Mucosa of rectum (tissue), 2 donors: ENCODE measurements around the gene AFAP1L2.

Experiments
- H3K27ac ChIP-seq, 2 donors: one replicate each; pipeline ENCODE4 v1.7.0; 2013; ENCODE audit warnings: inconsistent platforms in 2 of 2, low read depth in 2 of 2, low read length in 2 of 2
- H3K27me3 ChIP-seq, 2 donors: one replicate each; pipeline ENCODE4 v1.7.0; 2013; ENCODE audit warnings: low read length in 2 of 2; ENCODE audit not compliant: control insufficient read depth in 2 of 2, insufficient read depth in 2 of 2
- H3K36me3 ChIP-seq, 2 donors: one replicate each; pipeline ENCODE4 v1.7.0; 2013; ENCODE audit warnings: low read length in 2 of 2; ENCODE audit not compliant: control insufficient read depth in 2 of 2, insufficient read depth in 2 of 2
- H3K4me1 ChIP-seq, 2 donors: one replicate each; pipeline ENCODE4 v1.7.0; 2013; ENCODE audit warnings: low read length in 2 of 2, mild to moderate bottlenecking in 1 of 2; ENCODE audit not compliant: control insufficient read depth in 2 of 2, insufficient read depth in 2 of 2
- H3K4me3 ChIP-seq, 2 donors: one replicate each; pipeline ENCODE4 v1.7.0; 2013; ENCODE audit warnings: low read length in 2 of 2
- H3K9ac ChIP-seq, 2 donors: one replicate each; pipeline ENCODE4 v1.7.0; 2013; ENCODE audit warnings: low read length in 2 of 2, low read depth in 1 of 2, mild to moderate bottlenecking in 1 of 2
- H3K9me3 ChIP-seq, 2 donors: one replicate each; pipeline ENCODE4 v1.7.0; 2013; ENCODE audit warnings: low read length in 2 of 2; ENCODE audit not compliant: control insufficient read depth in 2 of 2
- donor health status: healthy.
- donor health status: Normal muscosa, but diverticular disease.

The AFAP1L2 gene

DNA sequence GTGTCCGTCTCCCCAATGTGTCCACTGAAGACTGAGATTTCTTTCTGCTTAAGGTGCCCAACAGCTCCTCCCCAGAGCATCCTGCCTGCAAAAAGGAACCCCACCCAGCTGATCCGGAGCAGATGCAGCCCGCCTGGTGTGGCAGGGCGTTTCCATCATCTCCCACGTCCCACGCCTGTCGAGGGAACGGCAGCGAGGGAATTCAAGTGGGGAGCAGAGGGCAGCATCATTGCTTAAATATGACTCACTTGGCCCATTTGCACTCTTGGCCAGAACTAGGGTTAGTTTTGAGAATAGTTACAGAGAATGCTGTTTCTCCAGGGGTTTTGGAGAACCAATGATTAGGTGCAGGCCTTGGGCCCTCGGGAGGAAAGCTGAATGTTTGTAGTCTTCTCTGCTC lies 144.5 kb downstream of the AFAP1L2 start:
- H3K27ac ChIP-seq: peak overlapping the region in 1 of 2 donors; percentile 43
- H3K9ac ChIP-seq: no peak overlapping the region
- no peaks in the 10 kb centered on the region for H3K9me3 ChIP-seq
- H3K27me3 ChIP-seq: no peaks in the 10 kb centered on the region
- no peaks in the 10 kb centered on the region for H3K36me3 ChIP-seq
- H3K4me1 ChIP-seq: peaks cover 3 to 12% of the 10 kb centered on the region in 2 donors
- no peak overlapping the region for H3K4me3 ChIP-seq

DNA sequence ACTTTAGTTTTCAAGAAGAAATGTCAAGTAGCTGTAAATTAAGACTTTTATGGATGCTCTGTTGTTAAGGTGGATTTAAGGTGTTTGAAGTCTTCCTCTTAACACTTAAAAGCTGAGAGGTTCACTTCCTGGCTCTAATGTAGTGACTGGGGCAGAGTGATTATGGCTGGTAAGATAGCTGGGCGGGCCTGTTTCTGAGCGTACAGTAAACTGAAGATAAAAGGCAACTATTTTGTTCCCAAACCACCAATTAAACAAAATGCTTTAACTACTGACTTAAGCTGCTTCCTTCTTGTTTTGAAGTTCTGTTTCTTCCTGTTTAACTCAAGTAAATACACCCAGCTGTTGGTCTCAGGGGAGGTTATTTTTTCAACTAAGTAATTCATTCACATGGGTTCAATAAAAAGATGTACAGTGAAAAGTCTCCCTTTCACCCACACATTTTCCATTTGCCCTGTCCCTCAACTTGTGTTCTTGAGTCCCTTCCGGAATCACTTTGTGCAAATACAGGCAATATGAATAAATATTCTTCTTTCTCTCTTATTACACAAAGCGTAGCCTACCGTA lies 145.9 kb downstream of the AFAP1L2 start:
- Histone ChIP-seq H3K4me1 (peaks cover 3 to 12% of the 10 kb centered on the region in 2 donors), H3K27ac (peak overlapping the region; percentile 29 to 34), H3K9ac (no peak overlapping the region), H3K4me3 (no peak overlapping the region), H3K9me3 (no peaks in the 10 kb centered on the region), H3K36me3 (no peaks in the 10 kb centered on the region), H3K27me3 (no peaks in the 10 kb centered on the region)

DNA sequence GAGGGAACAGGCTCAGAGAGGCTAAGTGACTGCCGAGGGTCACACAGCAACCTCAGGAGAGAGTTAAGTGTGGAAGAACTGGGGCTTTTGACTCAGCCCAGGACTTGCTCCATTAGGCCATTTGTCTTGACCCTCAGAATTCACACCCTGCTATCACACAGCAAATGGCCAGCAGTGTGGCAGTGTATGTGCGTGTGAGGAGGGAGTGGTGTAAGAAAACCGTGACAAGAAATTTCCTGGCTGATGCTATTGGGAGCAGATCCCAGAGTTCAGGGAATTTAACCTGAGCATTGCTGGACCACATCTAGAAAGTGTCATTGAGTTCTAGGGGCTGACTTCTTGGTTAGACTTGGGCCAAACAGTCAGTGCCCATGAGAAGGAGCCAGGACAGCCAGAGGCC lies 146.8 kb downstream of the AFAP1L2 start:
- H3K36me3 ChIP-seq: no peaks in the 10 kb centered on the region
- H3K27ac ChIP-seq: peak overlapping the region in 1 of 2 donors; percentile 29
- no peaks in the 10 kb centered on the region for H3K27me3 ChIP-seq
- no peaks in the 10 kb centered on the region for H3K9me3 ChIP-seq
- no peak overlapping the region for H3K9ac ChIP-seq
- H3K4me3 ChIP-seq: no peak overlapping the region
- H3K4me1 ChIP-seq: peaks cover 3 to 12% of the 10 kb centered on the region in 2 donors

DNA sequence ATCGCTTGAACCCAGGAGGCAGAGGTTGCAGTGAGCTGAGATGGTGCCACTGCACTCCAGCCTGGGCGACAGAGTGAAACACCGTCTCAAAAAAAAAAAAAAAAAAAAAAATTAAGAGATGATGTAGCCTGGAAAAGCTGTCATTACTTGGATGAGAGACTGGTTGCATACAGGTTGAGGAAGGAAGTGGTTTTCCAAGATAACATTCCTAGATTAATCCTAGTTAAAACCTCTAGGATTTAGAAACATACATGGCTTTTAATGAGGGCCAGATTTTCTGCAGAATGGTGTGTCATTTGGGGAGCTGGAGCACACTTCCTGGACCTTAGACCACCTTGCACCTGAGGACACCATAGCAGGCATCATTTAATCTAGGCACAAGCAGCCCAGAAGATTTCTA lies 147.5 kb downstream of the AFAP1L2 start:
- no peak overlapping the region for H3K9ac ChIP-seq
- no peak overlapping the region for H3K4me3 ChIP-seq
- H3K9me3 ChIP-seq: no peaks in the 10 kb centered on the region
- H3K27me3 ChIP-seq: no peaks in the 10 kb centered on the region
- no peaks in the 10 kb centered on the region for H3K36me3 ChIP-seq
- peaks cover 3 to 12% of the 10 kb centered on the region in 2 donors for H3K4me1 ChIP-seq
- no peak overlapping the region for H3K27ac ChIP-seq

DNA sequence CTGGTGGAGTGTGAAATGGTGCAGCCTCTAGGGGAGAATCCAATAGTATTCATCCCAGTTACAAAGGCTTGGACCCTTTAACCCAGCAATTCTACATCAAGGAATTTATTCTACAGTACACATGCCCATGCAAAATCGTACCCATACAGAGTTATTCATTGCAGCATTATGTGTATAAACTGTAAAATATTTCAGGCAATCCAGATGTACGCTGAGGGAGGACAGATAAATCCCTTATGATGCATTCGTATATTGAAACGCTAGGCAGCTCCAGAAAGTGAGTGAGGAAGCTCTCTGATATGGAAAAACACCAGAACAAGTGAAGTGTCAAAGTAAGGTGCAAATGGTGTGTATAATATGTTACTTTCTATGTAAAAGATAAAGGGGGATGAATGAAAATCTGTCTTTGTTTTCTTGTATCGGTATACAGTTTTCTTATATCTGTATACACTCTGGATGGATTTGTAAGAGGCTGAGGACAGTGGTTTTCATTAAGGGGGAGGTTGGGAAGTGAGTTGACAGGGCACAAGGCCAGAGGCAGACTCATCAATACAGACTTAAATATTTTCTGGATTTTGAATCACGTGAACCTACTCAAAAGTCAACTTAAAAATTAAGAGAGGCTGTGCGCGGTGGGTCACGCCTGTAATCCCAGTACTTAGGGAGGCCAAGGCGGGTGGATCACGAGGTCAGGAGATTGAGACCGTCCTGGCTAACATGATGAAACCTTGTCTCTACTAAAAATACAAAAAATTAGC lies 148.1 kb downstream of the AFAP1L2 start:
- Histone ChIP-seq H3K4me3 (no peak overlapping the region), H3K9me3 (no peaks in the 10 kb centered on the region), H3K27me3 (no peaks in the 10 kb centered on the region), H3K36me3 (no peaks in the 10 kb centered on the region), H3K9ac (no peak overlapping the region), H3K4me1 (peaks cover 3 to 12% of the 10 kb centered on the region in 2 donors), H3K27ac (no peak overlapping the region)

DNA sequence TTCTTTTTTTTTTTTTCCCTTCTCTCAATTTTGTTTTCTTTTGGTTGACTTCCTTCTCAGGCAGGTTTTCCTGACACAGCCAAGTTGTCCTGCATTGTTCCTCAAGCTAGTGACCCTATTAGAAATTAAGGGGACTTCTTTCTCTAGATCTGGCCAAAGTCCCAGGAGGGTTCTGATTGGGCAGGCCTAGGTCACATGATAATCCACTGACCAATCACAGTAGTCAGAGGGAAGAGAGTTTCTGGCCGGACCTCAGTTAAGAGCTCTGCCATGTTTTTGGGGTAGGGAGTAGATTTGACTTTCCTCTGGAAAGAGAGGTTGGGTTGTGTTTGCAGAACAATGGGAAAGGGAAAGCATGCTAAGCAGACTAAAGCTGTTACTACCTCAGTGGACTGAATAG lies 149.1 kb downstream of the AFAP1L2 start:
- no peaks in the 10 kb centered on the region for H3K36me3 ChIP-seq
- peaks cover 0 to 3% of the 10 kb centered on the region in 2 donors for H3K27me3 ChIP-seq
- no peak overlapping the region for H3K4me3 ChIP-seq
- no peak overlapping the region for H3K27ac ChIP-seq
- H3K9ac ChIP-seq: no peak overlapping the region
- no peaks in the 10 kb centered on the region for H3K9me3 ChIP-seq
- H3K4me1 ChIP-seq: peaks cover 3 to 12% of the 10 kb centered on the region in 2 donors

DNA sequence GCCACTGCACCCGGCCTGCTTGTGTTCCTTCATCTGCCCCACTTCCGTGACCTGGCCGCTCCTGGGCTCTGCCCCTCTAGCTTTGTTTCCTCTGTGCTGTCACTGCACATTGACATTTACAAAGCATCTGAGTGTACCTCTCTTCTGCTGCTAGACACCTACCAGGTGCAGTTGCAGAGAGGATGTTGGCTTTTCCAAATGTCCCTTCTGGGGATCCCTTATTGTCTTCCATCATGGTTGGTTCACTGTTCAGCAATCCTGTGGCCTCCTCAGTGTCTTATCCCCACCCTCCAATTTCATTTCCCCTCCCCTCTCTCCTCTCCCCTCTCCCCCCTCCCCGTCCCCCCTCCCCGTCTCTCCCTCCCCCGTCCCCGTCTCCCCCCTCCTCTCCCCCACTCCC lies 151.4 kb downstream of the AFAP1L2 start:
- no peaks in the 10 kb centered on the region for H3K9me3 ChIP-seq
- no peaks in the 10 kb centered on the region for H3K36me3 ChIP-seq
- H3K4me1 ChIP-seq: peaks cover 3 to 7% of the 10 kb centered on the region in 2 donors
- no peak overlapping the region for H3K27ac ChIP-seq
- H3K9ac ChIP-seq: no peak overlapping the region
- H3K4me3 ChIP-seq: no peak overlapping the region
- H3K27me3 ChIP-seq: peaks cover 0 to 3% of the 10 kb centered on the region in 2 donors

DNA sequence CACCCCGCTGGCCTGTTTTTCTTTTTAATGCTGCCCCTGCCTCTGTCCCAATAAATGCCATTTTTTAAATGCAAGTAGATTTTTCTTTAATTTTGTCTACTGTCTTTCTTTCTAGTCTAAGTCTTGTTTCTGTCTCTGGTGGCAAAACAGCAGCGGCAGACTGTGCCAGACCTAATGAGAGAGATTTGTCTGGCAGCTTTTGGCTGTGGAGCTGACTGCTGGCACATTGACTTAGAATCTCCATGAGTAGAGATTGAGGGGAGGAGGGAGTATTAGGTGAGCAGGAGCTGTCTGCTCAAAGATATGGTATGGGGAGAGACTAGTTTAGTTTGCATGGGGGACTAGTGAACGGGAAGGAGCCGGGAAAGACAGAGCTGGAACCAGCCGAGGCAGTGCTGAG lies 152.2 kb downstream of the AFAP1L2 start:
- Histone ChIP-seq H3K4me1 (no peaks in the 10 kb centered on the region), H3K36me3 (no peaks in the 10 kb centered on the region), H3K27ac (no peak overlapping the region), H3K4me3 (no peak overlapping the region), H3K9me3 (no peaks in the 10 kb centered on the region), H3K27me3 (peaks cover 0 to 3% of the 10 kb centered on the region in 2 donors), H3K9ac (no peak overlapping the region)

DNA sequence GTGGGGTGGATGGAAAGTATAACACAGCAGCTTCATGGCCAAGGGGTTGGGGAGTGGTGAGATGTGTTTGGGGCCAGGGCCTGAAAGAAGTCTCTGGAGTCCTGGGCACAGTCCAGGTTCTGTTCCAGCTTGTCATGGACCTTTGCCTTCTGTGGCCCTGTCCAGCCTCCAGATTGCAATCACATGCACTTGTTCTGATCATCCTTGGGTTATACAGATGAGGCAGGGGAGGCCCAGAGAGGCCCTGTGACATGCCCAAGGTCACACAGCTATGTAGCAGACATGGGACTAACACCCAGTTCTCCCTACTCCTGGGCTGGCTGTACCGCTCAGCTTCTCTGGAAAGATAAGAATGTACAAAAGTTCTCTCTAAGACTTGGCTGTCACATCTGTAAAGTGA lies 153.6 kb downstream of the AFAP1L2 start:
- H3K4me1 ChIP-seq: peaks cover 0 to 1% of the 10 kb centered on the region in 2 donors
- no peaks in the 10 kb centered on the region for H3K36me3 ChIP-seq
- H3K4me3 ChIP-seq: no peak overlapping the region
- H3K9me3 ChIP-seq: no peaks in the 10 kb centered on the region
- H3K27me3 ChIP-seq: peaks cover 0 to 3% of the 10 kb centered on the region in 2 donors
- H3K9ac ChIP-seq: no peak overlapping the region
- H3K27ac ChIP-seq: no peak overlapping the region

DNA sequence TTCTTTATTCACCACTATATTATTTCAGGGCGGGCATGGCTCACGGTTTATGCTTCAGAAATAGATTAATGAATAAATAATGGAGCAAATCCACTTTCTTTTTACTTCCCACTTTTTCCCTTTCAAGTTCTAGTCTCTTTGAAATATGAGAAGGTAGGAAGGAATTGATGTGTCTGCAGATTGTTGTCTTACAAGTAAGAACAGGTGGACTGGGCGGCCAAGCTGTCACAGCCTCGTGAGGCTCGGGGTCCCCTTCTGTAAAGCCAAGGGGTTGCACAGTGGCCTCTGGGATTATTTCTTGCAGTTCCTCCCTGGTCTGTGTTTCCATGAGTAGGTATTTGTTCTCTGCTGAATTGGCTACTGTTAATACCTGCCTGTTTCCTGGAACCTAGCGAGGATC lies 154.1 kb downstream of the AFAP1L2 start:
- no peaks in the 10 kb centered on the region for H3K36me3 ChIP-seq
- H3K4me1 ChIP-seq: peaks cover 0 to 6% of the 10 kb centered on the region in 2 donors
- H3K27me3 ChIP-seq: peaks cover 2 to 6% of the 10 kb centered on the region in 2 donors
- H3K9me3 ChIP-seq: no peaks in the 10 kb centered on the region
- no peak overlapping the region for H3K9ac ChIP-seq
- H3K27ac ChIP-seq: no peak overlapping the region
- no peak overlapping the region for H3K4me3 ChIP-seq
